GM18858 (cell line): ENCODE data around the gene ADAMTSL3.
"Not testable (repeated sequence)": the region's sequence is repeated elsewhere in the genome, so short reads cannot be mapped to it uniquely, and the experiment has no call there.

Experiments used
- ATAC-seq: cut with Tn5 transposase; IDR thresholded peaks from one replicate; pipeline ENCODE4 v1.9.1; 2021; ENCODE audit not compliant: unreplicated experiment

ADAMTSL3 gene

GRCh38 chr15:84010246-84010645 lies 356.3 kb downstream of the ADAMTSL3 start:
- no peak for ATAC-seq

GRCh38 chr15:84016371-84016770 lies 362.4 kb downstream of the ADAMTSL3 start:
- ATAC-seq: no peak

- ATAC-seq: no peak
Measured at GRCh38 chr15:84022516-84022915, 368.6 kb downstream of the ADAMTSL3 start.

- no peak for ATAC-seq
Measured at GRCh38 chr15:84023636-84024035, 369.7 kb downstream of the ADAMTSL3 start.

GRCh38 chr15:84033793-84034553 lies 380.1 kb downstream of the ADAMTSL3 start:
- ATAC-seq: no peak

GRCh38 chr15:84034578-84035398 lies 380.9 kb downstream of the ADAMTSL3 start:
- ATAC-seq: no peak

GRCh38 chr15:84035399-84035766 lies 381.5 kb downstream of the ADAMTSL3 start:
- no peak for ATAC-seq

GRCh38 chr15:84037301-84037700 lies 383.4 kb downstream of the ADAMTSL3 start:
- ATAC-seq: no peak

- not testable (repeated sequence) for ATAC-seq
Measured at GRCh38 chr15:84042434-84043056, 388.6 kb downstream of the ADAMTSL3 start.

GRCh38 chr15:84046064-84046637 lies 392.2 kb downstream of the ADAMTSL3 start:
- no peak for ATAC-seq

- not testable (repeated sequence) for ATAC-seq
Measured at GRCh38 chr15:84049480-84049879, 395.6 kb downstream of the ADAMTSL3 start.

- no peak for ATAC-seq
Measured at GRCh38 chr15:84050076-84050475, 396.2 kb downstream of the ADAMTSL3 start.

- ATAC-seq: not testable (repeated sequence)
Measured at GRCh38 chr15:84051146-84051545, 397.2 kb downstream of the ADAMTSL3 start.

GRCh38 chr15:84054544-84054943 lies 400.6 kb downstream of the ADAMTSL3 start:
- not testable (repeated sequence) for ATAC-seq

- no peak for ATAC-seq
Measured at GRCh38 chr15:84057714-84058331, 403.9 kb downstream of the ADAMTSL3 start.

- not testable (repeated sequence) for ATAC-seq
Measured at GRCh38 chr15:84063674-84064073, 409.8 kb downstream of the ADAMTSL3 start.

- ATAC-seq: not testable (repeated sequence)
Measured at GRCh38 chr15:84068674-84069073, 414.8 kb downstream of the ADAMTSL3 start.

GRCh38 chr15:84078038-84078437 lies 424.1 kb downstream of the ADAMTSL3 start:
- not testable (repeated sequence) for ATAC-seq

GRCh38 chr15:84079325-84079884 lies 425.5 kb downstream of the ADAMTSL3 start:
- not testable (repeated sequence) for ATAC-seq
